Measurements from ENCODE around the gene IL10RA.

IL10RA gene

GRCh38 chr11:118046964-118047700 is 60.9 kb downstream of the IL10RA start:
- DNase-seq (ENCODE audit: low read depth in 2 of 2): no peak

GRCh38 chr11:118047749-118048148 is 61.6 kb downstream of the IL10RA start:
- DNase-seq (ENCODE audit: low read depth in 2 of 2): no peak

DNA sequence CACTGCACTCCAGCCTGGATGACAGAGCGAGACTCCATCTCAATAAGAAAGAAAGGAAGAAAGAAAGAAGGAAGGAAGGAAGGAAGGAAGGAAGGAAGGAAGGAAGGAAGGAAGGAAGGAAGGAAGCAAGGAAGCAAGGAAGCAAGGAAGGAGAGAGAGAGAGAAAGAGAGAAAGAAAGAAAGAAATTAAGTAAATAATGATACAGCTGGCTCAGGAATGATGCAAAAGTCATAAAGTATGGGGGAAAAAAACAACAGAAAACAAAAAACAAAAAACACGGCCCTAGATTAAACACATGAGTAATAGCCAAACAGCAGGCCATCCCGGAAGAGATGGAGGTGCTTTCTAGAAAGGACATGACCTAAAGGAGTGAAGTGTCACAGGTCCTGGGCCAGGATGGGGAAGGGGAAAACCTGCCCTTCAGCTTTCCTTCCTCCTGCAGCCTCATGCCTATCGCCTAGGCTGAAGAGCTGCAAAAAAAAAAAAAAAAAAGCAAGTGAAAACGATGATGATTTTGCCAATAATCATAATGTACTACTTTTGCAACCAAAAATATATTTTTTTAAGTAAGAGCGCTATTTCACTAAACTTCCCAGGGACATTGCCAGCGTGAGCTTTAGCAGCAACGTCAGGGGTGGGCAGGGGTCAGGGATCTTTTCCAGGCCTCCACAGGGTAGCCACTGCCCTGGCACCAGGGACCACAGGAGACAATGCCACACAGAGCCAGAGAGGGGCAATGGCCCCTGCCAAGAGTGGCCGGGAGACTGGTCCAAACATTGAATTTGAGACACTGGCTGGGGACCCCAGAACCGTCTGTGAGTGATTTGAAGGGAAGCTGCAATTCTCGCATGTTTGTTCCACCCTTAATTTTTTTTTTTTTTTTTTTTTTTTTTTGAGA is 62.5 kb downstream of the IL10RA start:
- DNase-seq (ENCODE audit: low read depth in 2 of 2): no peak

DNA sequence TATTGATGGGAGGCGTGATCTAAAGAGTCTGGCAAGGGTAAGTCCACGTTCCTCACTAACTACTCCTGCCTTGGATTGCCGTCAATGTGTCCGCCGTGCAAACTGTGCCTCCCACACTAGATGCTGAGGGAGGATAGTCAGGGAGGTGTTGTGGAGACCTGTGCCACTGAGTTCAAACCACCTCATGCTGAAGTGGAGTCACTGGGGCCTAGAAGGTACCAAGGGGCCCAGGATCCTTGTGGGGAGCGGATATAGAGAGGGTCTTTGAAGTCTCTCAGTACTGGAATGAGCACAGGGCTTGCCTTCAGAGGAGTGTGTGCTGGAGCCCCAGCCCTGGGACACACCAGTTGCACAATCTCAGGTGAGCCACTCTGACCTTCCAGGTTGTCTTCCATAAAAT is 63.6 kb downstream of the IL10RA start:
- no peak for DNase-seq (ENCODE audit: low read depth in 2 of 2)

- DNase-seq (ENCODE audit: low read depth in 2 of 2): no peak
These were observed 64.2 kb downstream of the IL10RA start for GRCh38 chr11:118050208-118050891.
